GM19023 (cell line): ENCODE results near the gene CASTOR1.
A peak's percentile ranks its signal among the peaks of the same experiment; 100 is the strongest.
"Not testable (repeated sequence)": the region's sequence is repeated elsewhere in the genome, so short reads cannot be mapped to it uniquely, and the experiment has no call there.

Source experiments
- ATAC-seq: cut with Tn5 transposase; IDR thresholded peaks from one replicate; pipeline ENCODE4 v1.9.1; 2021; ENCODE audit warnings: mild to moderate bottlenecking, moderate library complexity; ENCODE audit not compliant: unreplicated experiment

Gene CASTOR1

GRCh38 chr22:30289141-30289979, at the start of gene CASTOR1:
Gene CASTOR1, minus strand, starts transcription at chr22:30289505. Its CDS starts 8 bp downstream, at chr22:30289497.
- peak; percentile 71 for ATAC-seq

GRCh38 chr22:30338802-30339201, 49.5 kb upstream of the CASTOR1 start:
- no peak for ATAC-seq

DNA sequence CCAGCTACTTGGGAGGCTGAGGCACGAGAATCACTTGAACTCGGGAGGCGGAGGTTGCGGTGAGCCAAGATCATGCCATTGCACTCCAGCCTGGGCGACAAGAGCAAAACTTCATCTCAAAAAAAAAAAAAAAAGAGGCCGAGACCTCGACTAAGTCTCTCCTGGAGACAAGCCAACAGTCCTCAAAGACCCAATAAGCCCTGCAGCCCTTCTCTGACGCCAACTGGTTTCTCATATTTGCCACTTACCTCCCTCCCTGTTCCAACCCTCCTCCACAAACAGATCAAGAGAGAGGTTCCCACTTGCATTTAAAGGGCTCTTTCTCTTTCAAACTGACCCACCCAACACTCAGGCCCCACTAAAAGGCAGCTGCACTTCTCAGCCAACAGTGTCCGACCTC, 49.0 kb upstream of the CASTOR1 start:
- not testable (repeated sequence) for ATAC-seq

GRCh38 chr22:30337461-30337778, 48.1 kb upstream of the CASTOR1 start:
- no peak for ATAC-seq

DNA sequence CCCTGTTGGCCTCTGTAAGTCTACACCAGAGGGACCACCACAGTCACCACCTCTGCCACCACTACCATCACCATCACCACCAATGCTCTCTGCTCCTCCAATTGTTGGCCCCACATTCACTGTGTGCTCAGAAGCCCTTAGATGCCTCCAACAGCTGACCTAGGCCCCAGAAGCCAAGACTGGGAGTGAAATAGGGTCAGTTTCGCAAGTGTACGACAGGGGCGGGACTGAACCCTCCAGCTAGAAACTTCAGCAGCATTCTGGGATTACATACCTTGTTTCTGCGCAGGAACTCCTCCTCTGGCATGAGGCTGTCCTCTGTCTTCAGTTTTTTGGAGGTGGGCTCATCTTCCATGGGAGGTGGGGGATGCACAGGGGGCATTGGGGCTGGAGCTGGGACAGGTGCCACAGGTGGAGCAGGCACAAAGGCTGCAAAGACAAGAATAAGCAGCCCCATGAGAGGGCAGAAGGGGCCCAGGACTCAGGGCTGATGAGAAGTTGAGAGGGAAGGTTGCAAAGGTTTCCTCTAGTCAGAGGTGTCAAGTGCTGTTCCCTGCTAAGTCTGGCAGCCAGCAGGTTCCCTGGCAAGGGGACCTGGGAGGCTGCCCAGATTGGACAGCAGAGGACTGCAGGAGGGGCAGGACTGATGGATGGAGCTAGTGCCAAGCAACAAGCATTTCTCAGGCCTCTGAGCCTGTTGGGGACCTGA, 47.6 kb upstream of the CASTOR1 start:
- no peak for ATAC-seq

GRCh38 chr22:30335236-30335635, 45.9 kb upstream of the CASTOR1 start:
- no peak for ATAC-seq

GRCh38 chr22:30334646-30335045, 45.3 kb upstream of the CASTOR1 start:
- no peak for ATAC-seq

DNA sequence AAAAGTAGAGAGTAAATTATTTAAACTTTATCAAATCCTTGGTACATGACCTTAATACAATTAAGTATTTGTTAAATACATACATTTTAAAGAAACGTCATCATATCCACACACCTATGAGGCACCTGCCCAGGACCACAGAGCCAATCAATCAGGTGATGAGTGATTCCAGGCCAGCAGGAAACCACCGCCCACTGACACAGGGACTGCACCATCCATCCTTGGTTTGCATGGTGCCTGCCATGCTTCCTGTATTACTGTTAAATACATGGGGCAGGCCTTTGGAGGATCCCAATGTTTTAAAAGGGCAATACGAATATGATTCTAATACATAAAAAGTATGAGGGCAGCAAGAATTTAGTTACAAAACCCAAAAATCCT, 44.4 kb upstream of the CASTOR1 start:
- no peak for ATAC-seq

DNA sequence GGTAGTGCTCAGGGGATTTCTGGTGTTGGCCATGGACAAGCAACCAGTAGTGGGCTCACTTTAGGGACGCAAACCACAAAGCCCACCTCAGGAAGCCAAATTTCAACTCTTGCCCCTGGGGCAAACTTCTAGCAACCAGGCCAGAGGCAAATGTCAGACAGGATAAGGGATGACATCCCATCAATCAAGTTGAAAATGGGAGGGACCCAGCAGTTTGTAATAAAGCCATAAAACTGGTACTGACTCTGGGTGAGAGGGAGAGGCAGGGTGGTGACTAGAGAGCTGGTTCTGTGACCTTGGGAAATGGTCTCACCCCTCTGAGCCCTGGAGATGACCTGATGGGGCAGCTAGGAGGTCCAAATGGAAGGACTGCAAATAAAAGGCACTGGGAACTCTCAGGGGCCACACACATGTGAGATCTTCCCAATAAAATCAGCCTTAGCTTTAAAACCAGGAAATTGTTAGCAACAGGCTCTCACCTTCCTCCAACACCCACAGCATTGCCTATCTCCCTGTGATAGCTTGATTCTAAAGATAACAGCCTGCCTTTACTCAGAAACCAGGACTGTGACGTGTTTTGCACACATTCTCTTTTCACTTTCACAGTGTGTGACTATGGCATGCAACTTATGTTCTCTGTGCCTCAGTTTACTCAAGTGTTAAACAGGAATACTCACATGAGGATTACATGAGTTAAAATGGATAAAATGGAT, 43.8 kb upstream of the CASTOR1 start:
- no peak for ATAC-seq

DNA sequence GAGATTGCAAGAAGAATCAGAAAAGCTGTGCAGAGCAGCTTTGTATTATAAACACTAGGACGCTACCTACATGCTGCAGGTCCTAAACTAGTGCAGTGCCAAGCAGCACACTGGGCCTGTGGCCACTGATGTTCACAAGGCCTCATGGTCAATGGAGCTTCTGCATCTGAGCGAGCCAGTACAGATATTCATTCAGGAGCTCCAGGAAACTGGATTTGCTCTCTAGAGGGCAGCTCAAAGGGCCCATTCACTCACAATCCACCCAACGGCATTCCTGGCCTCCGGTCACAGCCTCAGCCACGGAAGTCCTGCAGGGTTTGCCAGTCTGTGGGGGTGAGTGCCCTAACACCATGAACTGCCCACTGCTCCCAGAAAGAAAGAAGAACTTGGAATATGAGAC, 43.2 kb upstream of the CASTOR1 start:
- ATAC-seq: no peak

DNA sequence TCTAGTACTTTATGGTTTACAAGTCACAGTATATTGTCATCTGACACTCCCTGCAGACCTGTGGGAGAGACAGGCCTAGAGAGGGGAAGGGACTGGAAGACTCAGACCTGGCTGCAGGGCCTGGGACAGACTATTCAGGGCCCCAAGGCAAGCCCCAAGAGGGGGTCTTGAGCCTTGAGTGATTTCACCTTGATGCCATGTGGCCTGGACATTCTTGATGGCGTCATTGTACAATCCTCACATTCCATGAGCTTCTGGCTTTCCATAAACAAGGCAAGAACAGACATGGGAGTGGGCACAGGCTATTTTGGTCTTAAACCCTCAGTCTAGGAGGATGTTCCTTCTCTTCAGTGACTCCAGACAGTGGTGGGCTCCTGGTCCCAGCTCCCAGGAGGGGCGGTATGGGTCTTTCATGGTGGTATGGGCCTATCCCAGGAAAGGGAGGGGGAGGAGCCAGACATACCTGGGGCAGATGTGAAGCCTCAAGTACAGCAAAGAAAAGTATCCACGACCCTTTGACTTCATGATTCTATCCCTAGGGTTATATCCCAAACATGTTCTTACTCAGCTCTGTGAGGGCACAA, 39.3 kb upstream of the CASTOR1 start:
- no peak for ATAC-seq

DNA sequence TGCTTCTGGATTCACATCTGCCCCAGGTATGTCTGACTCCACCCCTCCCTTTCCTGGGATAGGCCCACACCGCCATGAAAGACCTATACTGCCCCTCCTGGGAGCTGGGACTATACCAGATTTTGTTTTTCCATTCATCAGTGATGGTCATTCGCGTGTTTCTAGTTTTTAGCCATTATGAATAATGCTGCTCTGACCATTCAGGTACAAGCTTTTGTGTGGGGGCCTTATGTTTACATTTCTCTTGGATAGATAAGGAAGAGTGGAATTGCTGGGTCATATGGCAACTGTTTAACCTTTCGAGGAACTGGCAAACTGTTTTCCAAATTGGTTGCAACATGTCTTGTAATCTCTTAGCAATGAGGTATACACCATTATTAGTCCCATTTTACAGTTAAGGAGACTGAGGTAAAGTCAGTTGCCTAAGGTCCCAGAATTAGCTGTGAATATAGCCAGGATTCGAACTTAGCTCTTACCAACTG, 38.6 kb upstream of the CASTOR1 start:
- no peak for ATAC-seq

- ATAC-seq: peak; percentile 81
Observed at GRCh38 chr22:30326706-30327362, 37.5 kb upstream of the CASTOR1 start, which contains the start of gene TBC1D10A. Gene TBC1D10A, minus strand, starts transcription at chr22:30326941. Its CDS starts 60 bp downstream, at chr22:30326881.

GRCh38 chr22:30326255-30326705, 37.0 kb upstream of the CASTOR1 start:
- peak; percentile 33 for ATAC-seq

GRCh38 chr22:30325724-30326254, 36.5 kb upstream of the CASTOR1 start:
- no peak for ATAC-seq

DNA sequence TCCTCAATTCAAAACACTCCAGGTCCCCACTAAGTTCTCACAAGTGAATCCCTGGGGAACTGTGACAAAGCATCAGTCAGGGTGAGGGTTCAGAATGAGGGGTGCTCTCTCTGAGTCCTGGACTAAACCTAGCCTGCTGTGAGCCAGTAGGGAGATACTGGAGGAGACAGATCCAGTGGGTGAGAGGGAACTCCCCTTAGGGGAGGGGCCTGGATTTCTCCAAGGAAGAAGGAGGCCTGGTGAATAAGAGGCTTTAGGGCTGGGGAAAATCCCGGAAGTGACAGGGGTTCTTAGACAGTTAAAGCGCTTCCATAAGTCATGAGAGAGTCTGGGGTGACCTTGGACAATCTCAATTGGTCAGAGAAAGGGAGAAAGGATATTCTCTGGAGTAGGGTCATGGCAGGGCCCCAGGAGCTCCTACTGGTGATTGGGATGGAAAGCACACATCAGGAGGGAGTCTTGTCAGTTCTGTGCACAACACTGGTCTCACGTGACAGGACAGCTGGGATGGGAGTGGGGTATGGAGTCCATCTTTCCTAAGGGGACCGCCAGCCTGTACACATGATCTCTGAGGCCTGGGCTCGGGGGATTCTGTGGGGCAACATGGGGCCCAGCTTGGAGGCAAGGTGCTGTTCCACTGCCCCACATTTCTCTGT, 35.9 kb upstream of the CASTOR1 start:
- no peak for ATAC-seq

DNA sequence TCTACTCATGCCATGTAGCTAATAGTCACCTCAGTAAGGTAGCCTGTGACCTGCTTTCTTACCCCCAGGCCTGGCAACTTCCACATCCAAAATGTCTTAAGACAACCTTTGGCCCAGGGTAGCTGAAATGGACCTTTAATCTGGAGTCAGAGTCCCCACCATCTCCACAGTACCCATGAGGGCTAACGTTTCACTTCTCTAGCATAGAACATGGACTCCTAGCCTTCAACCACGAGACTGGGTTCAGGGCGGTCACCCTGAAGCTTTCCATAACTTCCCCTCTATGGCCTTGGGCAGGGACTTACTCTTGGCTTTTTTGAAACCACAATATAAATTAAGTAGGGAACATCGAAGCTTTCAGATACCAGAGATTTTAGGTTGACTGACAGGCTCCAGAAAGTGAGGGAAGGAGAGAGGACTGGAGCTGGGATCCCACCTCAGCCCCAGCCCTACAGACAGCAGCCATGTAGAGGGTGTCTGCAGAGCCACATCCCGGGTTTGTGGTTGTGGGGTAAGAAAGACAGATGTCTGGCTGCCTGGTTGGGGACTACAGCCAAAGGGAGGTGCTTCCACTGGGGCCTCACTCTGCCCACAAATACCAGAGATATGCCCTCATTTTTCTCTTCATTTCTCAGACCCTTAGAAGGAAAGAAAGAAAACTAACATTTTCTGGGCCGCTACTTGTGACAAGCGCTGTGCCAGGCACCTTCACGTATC, 34.9 kb upstream of the CASTOR1 start:
- ATAC-seq: no peak

DNA sequence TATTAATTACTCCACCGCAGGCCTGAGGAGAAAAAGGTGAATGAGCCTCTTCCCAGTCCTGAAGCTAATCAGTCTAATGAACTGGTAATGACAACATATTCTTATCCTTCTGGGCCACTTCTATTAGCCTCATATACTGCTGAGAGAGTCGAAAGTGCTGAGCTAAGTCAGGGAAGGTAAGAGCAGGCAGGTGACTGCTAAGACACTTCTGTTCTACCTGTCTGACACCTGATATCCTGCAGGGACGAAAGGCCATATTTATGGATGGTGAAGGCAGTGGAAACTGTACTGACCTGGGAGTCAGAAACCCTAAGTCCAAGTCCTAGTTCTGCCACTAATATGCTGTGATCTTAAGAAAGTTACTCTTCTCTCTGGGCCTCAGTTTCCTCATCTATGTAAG, 33.9 kb upstream of the CASTOR1 start:
- ATAC-seq: no peak

GRCh38 chr22:30321461-30321860, 32.2 kb upstream of the CASTOR1 start:
- no peak for ATAC-seq
